Suprapubic skin (tissue), 4 donors: Measurements from ENCODE around the gene NBEA. TPM values are rescaled to one million over a fixed set of nuclear protein-coding genes. Genes with fewer than 3 reads are reported as not detected.

Experiments used
- DNase-seq, 2 donors: peaks; one replicate each; pipeline ENCODE4 v3.0.0-alpha.2; 2019; ENCODE audit warnings: low spot score in 2 of 2
- H3K27ac ChIP-seq: fragments of 200-600 bp; sonication (generic); one replicate; pipeline ENCODE4 v1.5.1; 2019
- H3K27me3 ChIP-seq: fragments of 200-600 bp; sonication (generic); one replicate; pipeline ENCODE4 v1.5.1; 2019
- H3K36me3 ChIP-seq: fragments of 200-600 bp; sonication (generic); one replicate; pipeline ENCODE4 v1.5.1; 2019
- H3K4me1 ChIP-seq: fragments of 200-600 bp; sonication (generic); one replicate; pipeline ENCODE4 v1.5.1; 2019
- H3K4me3 ChIP-seq: fragments of 200-600 bp; sonication (generic); one replicate; pipeline ENCODE4 v1.5.1; 2019; ENCODE audit warnings: mild to moderate bottlenecking
- H3K9me3 ChIP-seq: fragments of 200-600 bp; sonication (generic); one replicate; pipeline ENCODE4 v1.5.1; 2019
- CTCF ChIP-seq, 2 donors: fragments of 200-600 bp in 1 of 2; fragments of 450-650 bp in 1 of 2; sonication (generic) in 1 of 2; IDR thresholded peaks; one replicate each; pipeline ENCODE4 v1.5.1; 2016 to 2019; ENCODE audit warnings: antibody characterized with exemption in 2 of 2, mild to moderate bottlenecking in 1 of 2, moderate library complexity in 1 of 2
- EP300 ChIP-seq: sonication (generic); formaldehyde crosslinking; IDR thresholded peaks from one replicate; pipeline ENCODE4 v1.6.1; 2017; ENCODE audit warnings: antibody characterized with exemption
- POLR2A ChIP-seq, 2 donors: fragments of 450-650 bp; IDR thresholded peaks; one replicate each; pipeline ENCODE4 v1.6.1; 2017; ENCODE audit warnings: antibody characterized with exemption in 2 of 2, mild to moderate bottlenecking in 2 of 2, moderate library complexity in 2 of 2
- POLR2AphosphoS5 ChIP-seq, 3 donors: sonication (generic); formaldehyde crosslinking; IDR thresholded peaks; one replicate each; pipeline ENCODE4 v1.6.1; 2017; ENCODE audit warnings: antibody characterized with exemption in 3 of 3
- WGBS: methylation state at CpG from one replicate; pipeline ENCODE4 v1.1.5; 2018; 5-methylcytosine and 5-hydroxymethylcytosine counted together
- total RNA-seq, 4 donors: library from RNA; depleted of rRNA; stranded (reverse); fragments of >200 nt; gene quantifications; one replicate each; pipeline ENCODE4 v1.1.0, GENCODE V29; 2016

Gene NBEA
- total RNA-seq, 4 donors from 2014 or later = 3.1 to 9.7 (median 4.1) TPM

GRCh38 chr13:35260316-35260715 lies 318.2 kb downstream of the NBEA start:
- Histone ChIP-seq H3K27me3 (no peaks in the 10 kb centered on the region), H3K36me3 (no peaks in the 10 kb centered on the region), H3K9me3 (peaks cover 8% of the 10 kb centered on the region), H3K27ac (no peak overlapping the region), H3K4me3 (no peak overlapping the region), H3K4me1 (no peaks in the 10 kb centered on the region)
- DNase-seq = no peak
- TF ChIP-seq POLR2A (IDR thresholded peaks at IDR 0.05) (no peak), POLR2AphosphoS5 (IDR thresholded peaks at IDR 0.05) (no peak), EP300 (no peak), CTCF (IDR thresholded peaks at IDR 0.05) (no peak)

GRCh38 chr13:35266412-35266811 lies 324.3 kb downstream of the NBEA start:
- Histone ChIP-seq H3K9me3 (peaks cover 5% of the 10 kb centered on the region), H3K27me3 (no peaks in the 10 kb centered on the region), H3K4me3 (no peak overlapping the region), H3K36me3 (no peaks in the 10 kb centered on the region), H3K4me1 (no peaks in the 10 kb centered on the region), H3K27ac (no peak overlapping the region)
- WGBS = 88% methylated on average over 3 of the region's 3 CpGs
- no peak for TF ChIP-seq CTCF (IDR thresholded peaks at IDR 0.05)
- TF ChIP-seq EP300 = no peak
- TF ChIP-seq POLR2AphosphoS5 (IDR thresholded peaks at IDR 0.05) = no peak
- TF ChIP-seq POLR2A (IDR thresholded peaks at IDR 0.05) = no peak
- no peak for DNase-seq

- TF ChIP-seq POLR2AphosphoS5 (IDR thresholded peaks at IDR 0.05) = no peak
- no peak for TF ChIP-seq POLR2A (IDR thresholded peaks at IDR 0.05)
- no peak for TF ChIP-seq EP300
- TF ChIP-seq CTCF (IDR thresholded peaks at IDR 0.05) = no peak
- Histone ChIP-seq H3K27me3 (no peaks in the 10 kb centered on the region), H3K4me1 (no peaks in the 10 kb centered on the region)
These were observed 336.8 kb downstream of the NBEA start for GRCh38 chr13:35278917-35279316.

GRCh38 chr13:35279500-35279899 lies 337.4 kb downstream of the NBEA start:
- Histone ChIP-seq H3K4me3 (no peak overlapping the region), H3K27ac (no peak overlapping the region), H3K36me3 (no peaks in the 10 kb centered on the region), H3K9me3 (no peaks in the 10 kb centered on the region), H3K27me3 (no peaks in the 10 kb centered on the region), H3K4me1 (no peaks in the 10 kb centered on the region)
- 100% methylated on average over 1 of the region's 1 CpG for WGBS
- DNase-seq = no peak
- TF ChIP-seq CTCF (IDR thresholded peaks at IDR 0.05) (no peak), POLR2A (IDR thresholded peaks at IDR 0.05) (no peak), POLR2AphosphoS5 (IDR thresholded peaks at IDR 0.05) (no peak), EP300 (no peak)

More at GRCh38 chr13:35278917-35279316, 336.8 kb downstream of the NBEA start:
- Histone ChIP-seq H3K9me3 (no peaks in the 10 kb centered on the region), H3K4me3 (no peak overlapping the region), H3K36me3 (no peaks in the 10 kb centered on the region), H3K27ac (no peak overlapping the region)
- no peak for DNase-seq

- TF ChIP-seq CTCF (IDR thresholded peaks at IDR 0.05) (no peak), POLR2AphosphoS5 (IDR thresholded peaks at IDR 0.05) (no peak), POLR2A (IDR thresholded peaks at IDR 0.05) (no peak), EP300 (no peak)
These were observed 341.8 kb downstream of the NBEA start for GRCh38 chr13:35283856-35284255.

More at GRCh38 chr13:35283856-35284255, 341.8 kb downstream of the NBEA start:
- WGBS = 75% methylated on average over 1 of the region's 1 CpG
- no peak for DNase-seq
- H3K27ac ChIP-seq = no peak overlapping the region
- no peaks in the 10 kb centered on the region for H3K4me1 ChIP-seq
- no peaks in the 10 kb centered on the region for H3K9me3 ChIP-seq
- no peaks in the 10 kb centered on the region for H3K36me3 ChIP-seq
- no peaks in the 10 kb centered on the region for H3K27me3 ChIP-seq
- H3K4me3 ChIP-seq = no peak overlapping the region
